ENCODE results near the gene PRKAR2B.

Gene PRKAR2B

GRCh38 chr7:107186240-107186639, 141.7 kb downstream of the PRKAR2B start:
- CTCF ChIA-PET, result no interaction called here
- no peaks in the 10 kb centered on the region for H3K4me1 Mint-ChIP-seq
- H3K9me3 Mint-ChIP-seq, result no peaks in the 10 kb centered on the region
- DNase-seq, result no peak
- peaks cover 51% of the 10 kb centered on the region for H3K36me3 Mint-ChIP-seq
- no peaks in the 10 kb centered on the region for H3K27me3 Mint-ChIP-seq
- H3K27ac Mint-ChIP-seq, result no peak overlapping the region
- H3K4me3 Mint-ChIP-seq, result no peak overlapping the region

DNA sequence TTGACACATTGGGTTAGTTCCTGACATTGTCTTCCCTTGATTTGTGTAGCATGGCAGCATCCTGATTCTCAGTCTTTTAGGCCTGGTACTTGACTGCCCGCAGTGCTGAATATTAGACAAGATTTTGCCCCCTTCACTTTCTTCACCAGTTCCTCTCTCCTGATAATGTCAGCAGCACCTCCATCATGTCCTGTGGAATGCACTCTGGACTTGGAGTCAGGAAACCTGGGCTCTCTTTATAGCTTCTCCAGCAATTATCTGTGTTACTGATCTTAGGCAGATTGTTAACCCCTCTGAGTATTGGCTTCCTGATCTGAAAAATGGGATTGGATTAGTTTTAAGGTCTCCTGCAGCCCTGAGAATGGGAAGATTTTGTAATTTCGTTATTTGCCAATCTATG, 143.3 kb downstream of the PRKAR2B start:
- no peaks in the 10 kb centered on the region for H3K27me3 Mint-ChIP-seq
- CTCF ChIA-PET, result no interaction called here
- H3K4me1 Mint-ChIP-seq, result no peaks in the 10 kb centered on the region
- H3K36me3 Mint-ChIP-seq, result peaks cover 54% of the 10 kb centered on the region
- no peak overlapping the region for H3K4me3 Mint-ChIP-seq
- H3K9me3 Mint-ChIP-seq, result no peaks in the 10 kb centered on the region
- DNase-seq, result no peak
- peak overlapping the region; percentile 69 for H3K27ac Mint-ChIP-seq

GRCh38 chr7:107190090-107190489, 145.6 kb downstream of the PRKAR2B start:
- Mint-ChIP-seq H3K27ac (no peak overlapping the region), H3K9me3 (no peaks in the 10 kb centered on the region), H3K36me3 (peaks cover 46% of the 10 kb centered on the region), H3K27me3 (no peaks in the 10 kb centered on the region), H3K4me1 (no peaks in the 10 kb centered on the region), H3K4me3 (no peak overlapping the region)
- no peak for DNase-seq
- CTCF ChIA-PET, result interaction anchor here (0.5 kb wide), 1 partner anchor 8 kb away, joined by 3 read pairs; no protein-coding TSS in a partner anchor

- peaks cover 39% of the 10 kb centered on the region for H3K36me3 Mint-ChIP-seq
- no peak overlapping the region for H3K4me3 Mint-ChIP-seq
- CTCF ChIA-PET, result interaction anchor here (1.1 to 1.4 kb wide), 4 partner anchors 44 to 681 kb away, joined by 3 to 4 read pairs (median 4); no protein-coding TSS in a partner anchor
- DNase-seq, result no peak
- no peaks in the 10 kb centered on the region for H3K9me3 Mint-ChIP-seq
- no peaks in the 10 kb centered on the region for H3K4me1 Mint-ChIP-seq
- H3K27ac Mint-ChIP-seq, result no peak overlapping the region
- no peaks in the 10 kb centered on the region for H3K27me3 Mint-ChIP-seq
These were observed 149.5 kb downstream of the PRKAR2B start for GRCh38 chr7:107194052-107194451.

- Mint-ChIP-seq H3K4me3 (no peak overlapping the region), H3K36me3 (peaks cover 48% of the 10 kb centered on the region), H3K27me3 (no peaks in the 10 kb centered on the region), H3K4me1 (no peaks in the 10 kb centered on the region), H3K27ac (no peak overlapping the region), H3K9me3 (no peaks in the 10 kb centered on the region)
- no peak for DNase-seq
- CTCF ChIA-PET, result interaction anchor here (0.8 kb wide), 2 partner anchors 670 to 682 kb away, joined by 3 read pairs; no protein-coding TSS in a partner anchor
These were observed 152.5 kb downstream of the PRKAR2B start for GRCh38 chr7:107196834-107197610.

- Mint-ChIP-seq H3K27me3 (no peaks in the 10 kb centered on the region), H3K36me3 (peaks cover 58% of the 10 kb centered on the region), H3K9me3 (no peaks in the 10 kb centered on the region), H3K4me1 (no peaks in the 10 kb centered on the region), H3K4me3 (no peak overlapping the region), H3K27ac (no peak overlapping the region)
- peak; percentile 40 for DNase-seq
- CTCF ChIA-PET, result interaction anchor here (1.4 to 1.7 kb wide), 2 partner anchors 526 to 673 kb away, joined by 3 to 4 read pairs; no protein-coding TSS in a partner anchor
These were observed 157.4 kb downstream of the PRKAR2B start for GRCh38 chr7:107201795-107202450.

- Mint-ChIP-seq H3K27me3 (no peaks in the 10 kb centered on the region), H3K36me3 (peaks cover 58% of the 10 kb centered on the region), H3K27ac (no peak overlapping the region), H3K4me3 (no peak overlapping the region), H3K4me1 (no peaks in the 10 kb centered on the region), H3K9me3 (no peaks in the 10 kb centered on the region)
- DNase-seq, result no peak
- CTCF ChIA-PET, result interaction anchor here (1.4 kb wide), 1 partner anchor 259 kb away, joined by 5 read pairs; no protein-coding TSS in a partner anchor
These were observed 159.1 kb downstream of the PRKAR2B start for GRCh38 chr7:107203607-107204006.

DNA sequence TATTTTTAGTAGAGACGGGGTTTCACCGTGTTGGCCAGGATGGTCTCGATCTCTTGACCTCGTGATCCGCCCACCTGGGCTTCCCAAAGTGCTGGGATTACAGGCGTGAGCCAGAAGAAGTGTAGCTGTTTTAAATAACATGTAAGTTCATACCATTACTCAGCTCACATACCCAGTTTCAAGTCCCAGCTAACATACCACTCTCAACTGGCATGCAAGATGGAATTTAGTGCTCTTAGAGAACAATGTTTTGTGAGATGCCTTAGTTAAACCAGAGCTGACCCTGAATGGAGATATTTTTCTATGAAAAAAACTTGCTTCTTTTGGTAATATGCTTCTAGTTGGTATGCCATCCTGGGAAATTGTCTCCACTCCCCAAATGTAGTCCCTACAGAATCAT, 161.6 kb downstream of the PRKAR2B start:
- Mint-ChIP-seq H3K36me3 (peaks cover 49% of the 10 kb centered on the region), H3K27ac (no peak overlapping the region), H3K4me3 (no peak overlapping the region), H3K4me1 (no peaks in the 10 kb centered on the region), H3K9me3 (no peaks in the 10 kb centered on the region), H3K27me3 (no peaks in the 10 kb centered on the region)
- DNase-seq, result no peak
- CTCF ChIA-PET, result no interaction called here

DNA sequence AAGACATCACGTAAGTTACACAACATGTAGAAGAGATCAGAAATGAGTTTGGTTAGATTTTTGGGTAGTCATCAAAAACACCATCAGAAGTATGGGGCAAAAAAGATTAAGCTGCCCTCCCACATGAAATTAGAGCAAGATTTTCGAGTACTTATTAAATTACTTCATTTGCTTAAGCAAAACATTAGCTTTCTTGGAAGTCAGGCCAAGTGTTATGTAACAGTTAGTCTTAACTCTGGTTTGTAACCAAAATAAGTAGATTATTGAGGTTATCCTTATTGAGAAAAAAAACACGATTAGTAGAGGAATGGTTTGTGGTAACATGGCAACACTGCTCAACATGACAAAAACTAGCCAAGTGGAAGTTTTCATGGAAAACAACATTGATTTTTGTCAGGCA, 162.2 kb downstream of the PRKAR2B start:
- Mint-ChIP-seq H3K27me3 (no peaks in the 10 kb centered on the region), H3K36me3 (peaks cover 45% of the 10 kb centered on the region), H3K9me3 (no peaks in the 10 kb centered on the region), H3K4me1 (no peaks in the 10 kb centered on the region), H3K4me3 (no peak overlapping the region), H3K27ac (no peak overlapping the region)
- DNase-seq, result no peak
- CTCF ChIA-PET, result no interaction called here

GRCh38 chr7:107207459-107207858, 163.0 kb downstream of the PRKAR2B start:
- no peak overlapping the region for H3K4me3 Mint-ChIP-seq
- no peak overlapping the region for H3K27ac Mint-ChIP-seq
- DNase-seq, result no peak
- CTCF ChIA-PET, result no interaction called here
- no peaks in the 10 kb centered on the region for H3K9me3 Mint-ChIP-seq
- no peaks in the 10 kb centered on the region for H3K27me3 Mint-ChIP-seq
- H3K4me1 Mint-ChIP-seq, result no peaks in the 10 kb centered on the region
- peaks cover 39% of the 10 kb centered on the region for H3K36me3 Mint-ChIP-seq

- Mint-ChIP-seq H3K4me1 (no peaks in the 10 kb centered on the region), H3K27me3 (no peaks in the 10 kb centered on the region), H3K27ac (no peak overlapping the region), H3K9me3 (peaks cover under 1% of the 10 kb centered on the region), H3K4me3 (no peak overlapping the region), H3K36me3 (peaks cover 39% of the 10 kb centered on the region)
- CTCF ChIA-PET, result no interaction called here
- no peak for DNase-seq
These were observed 163.6 kb downstream of the PRKAR2B start for GRCh38 chr7:107208024-107208521.

GRCh38 chr7:107208563-107208962, 164.1 kb downstream of the PRKAR2B start:
- no peaks in the 10 kb centered on the region for H3K27me3 Mint-ChIP-seq
- CTCF ChIA-PET, result interaction anchor here (0.5 kb wide), 1 partner anchor 56 kb away, joined by 3 read pairs; no protein-coding TSS in a partner anchor
- H3K27ac Mint-ChIP-seq, result no peak overlapping the region
- peaks cover 39% of the 10 kb centered on the region for H3K36me3 Mint-ChIP-seq
- no peak for DNase-seq
- H3K4me1 Mint-ChIP-seq, result no peaks in the 10 kb centered on the region
- H3K9me3 Mint-ChIP-seq, result peaks cover 5% of the 10 kb centered on the region
- no peak overlapping the region for H3K4me3 Mint-ChIP-seq

GRCh38 chr7:107209565-107209964, 165.1 kb downstream of the PRKAR2B start:
- CTCF ChIA-PET, result no interaction called here
- Mint-ChIP-seq H3K4me3 (no peak overlapping the region), H3K27me3 (no peaks in the 10 kb centered on the region), H3K9me3 (peaks cover 9% of the 10 kb centered on the region), H3K36me3 (peaks cover 30% of the 10 kb centered on the region), H3K27ac (no peak overlapping the region), H3K4me1 (no peaks in the 10 kb centered on the region)
- no peak for DNase-seq

DNA sequence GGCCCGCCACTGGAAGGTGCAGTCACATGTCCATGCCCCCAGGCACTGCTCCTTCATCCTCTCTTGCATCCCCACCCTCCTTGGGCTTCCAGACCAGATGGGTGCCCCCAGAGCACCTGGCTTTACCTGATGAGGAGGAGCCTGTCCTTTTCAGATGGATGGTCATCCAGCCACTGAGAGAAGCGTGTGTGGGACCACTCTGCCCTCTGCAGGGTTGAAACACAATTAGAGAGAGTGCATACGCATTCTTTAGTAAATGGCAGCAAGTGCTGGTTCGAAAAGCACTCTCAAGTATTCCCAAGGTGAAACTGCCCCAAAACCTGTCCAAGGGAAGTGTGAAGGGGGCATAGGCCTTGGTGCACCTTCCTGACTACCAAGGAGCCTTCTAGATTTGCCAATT, 165.9 kb downstream of the PRKAR2B start:
- Mint-ChIP-seq H3K9me3 (peaks cover 11% of the 10 kb centered on the region), H3K4me1 (no peaks in the 10 kb centered on the region), H3K4me3 (no peak overlapping the region), H3K36me3 (peaks cover 28% of the 10 kb centered on the region), H3K27ac (no peak overlapping the region), H3K27me3 (no peaks in the 10 kb centered on the region)
- no peak for DNase-seq
- CTCF ChIA-PET, result no interaction called here
